GM18499 (cell line): Measurements from ENCODE around the gene KRT26.
"Not testable (repeated sequence)": the region's sequence is repeated elsewhere in the genome, so short reads cannot be mapped to it uniquely, and the experiment has no call there.

Experiments
- ATAC-seq: cut with Tn5 transposase; IDR thresholded peaks from one replicate; pipeline ENCODE4 v1.9.1; 2021; ENCODE audit warnings: moderate number of reproducible peaks; ENCODE audit not compliant: insufficient read depth, unreplicated experiment

The KRT26 gene, protein sequence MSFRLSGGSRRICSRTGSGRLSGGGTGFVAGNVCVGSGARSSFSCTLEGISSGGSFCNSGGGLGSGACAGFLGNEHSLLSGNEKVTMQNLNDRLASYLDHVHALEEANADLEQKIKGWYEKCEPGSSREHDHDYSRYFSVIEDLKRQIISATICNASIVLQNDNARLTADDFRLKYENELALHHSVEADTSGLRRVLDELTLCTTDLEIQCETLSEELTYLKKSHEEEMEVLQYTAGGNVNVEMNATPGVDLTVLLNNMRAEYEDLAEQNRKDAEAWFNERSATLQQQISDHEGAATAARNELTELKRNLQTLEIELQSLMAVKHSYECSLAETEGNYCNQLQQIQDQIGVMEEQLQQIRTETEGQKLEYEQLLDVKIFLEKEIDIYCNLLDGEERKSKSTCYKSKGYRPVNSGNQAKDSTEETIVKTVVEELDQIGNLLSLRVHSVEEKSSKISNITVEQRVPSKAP

DNA sequence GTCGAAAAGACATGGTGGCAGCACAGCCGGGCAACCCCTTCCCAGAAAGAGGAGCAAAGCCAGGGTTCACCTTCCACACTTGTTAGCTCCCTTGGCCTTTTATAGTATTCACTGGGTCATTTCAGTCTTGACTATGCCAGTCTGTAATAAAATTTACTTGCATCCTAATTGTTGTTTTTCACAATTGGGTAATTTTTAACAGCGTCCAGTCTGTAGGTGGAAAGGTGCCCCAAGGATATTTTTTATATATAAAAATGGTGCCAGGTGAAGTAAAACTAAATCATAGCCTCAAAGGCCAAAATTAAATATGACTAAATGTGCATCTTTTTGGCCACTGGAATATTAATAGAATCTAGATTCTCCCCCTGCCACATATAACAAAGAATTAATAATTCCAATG lies at the start of gene KRT26:
Gene KRT26 (minus strand): TSS at position 101 of the 400 bp plus-strand sequence. CDS start 88 bp downstream, at position 13.
- ATAC-seq = no peak

DNA sequence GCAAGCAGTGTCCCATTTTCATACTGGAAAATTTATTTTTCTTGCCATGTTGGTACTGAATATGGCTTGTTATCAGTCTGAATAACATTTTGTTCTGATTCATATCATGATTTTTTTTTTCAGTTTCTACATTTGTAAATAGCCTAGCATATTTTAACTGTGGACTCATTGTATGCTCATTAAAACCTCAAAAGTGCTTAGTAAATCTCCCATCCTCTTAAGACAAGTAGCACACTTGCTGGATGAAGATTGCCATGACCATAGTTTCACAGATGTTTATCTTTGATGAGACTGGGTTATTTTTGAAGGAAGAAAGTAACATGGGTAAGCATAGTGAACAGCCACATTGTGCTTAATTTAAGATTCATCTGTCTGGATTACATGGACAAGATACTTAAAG lies 49.5 kb upstream of the KRT26 start:
- ATAC-seq = no peak

DNA sequence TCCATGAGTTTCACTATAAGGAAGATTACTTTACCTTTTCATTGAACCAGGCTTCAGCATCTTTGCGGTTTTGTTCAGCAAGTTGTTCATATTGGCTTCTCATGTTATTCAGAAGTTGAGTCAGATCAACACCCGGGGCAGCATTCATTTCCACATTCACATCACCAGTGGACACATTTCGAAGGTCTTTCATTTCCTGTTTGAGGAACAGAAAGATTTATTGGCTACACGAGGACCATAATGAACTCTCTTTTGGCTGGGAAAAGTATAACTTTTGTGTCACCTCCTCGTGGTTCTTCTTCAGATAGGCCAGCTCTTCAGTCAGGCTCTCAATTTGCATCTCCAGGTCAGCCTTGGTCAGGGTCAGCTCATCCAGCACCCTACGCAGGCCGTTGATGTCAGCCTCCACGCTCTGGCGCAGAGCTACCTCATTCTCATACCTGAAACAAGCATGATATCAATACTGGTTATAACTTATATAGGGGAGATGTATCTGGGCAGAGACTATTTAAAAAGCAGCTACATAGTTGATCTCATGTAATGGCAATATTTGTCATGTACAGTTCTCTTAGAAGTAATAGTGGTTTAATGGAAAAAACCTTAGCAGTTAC lies 48.3 kb upstream of the KRT26 start:
- ATAC-seq = no peak

DNA sequence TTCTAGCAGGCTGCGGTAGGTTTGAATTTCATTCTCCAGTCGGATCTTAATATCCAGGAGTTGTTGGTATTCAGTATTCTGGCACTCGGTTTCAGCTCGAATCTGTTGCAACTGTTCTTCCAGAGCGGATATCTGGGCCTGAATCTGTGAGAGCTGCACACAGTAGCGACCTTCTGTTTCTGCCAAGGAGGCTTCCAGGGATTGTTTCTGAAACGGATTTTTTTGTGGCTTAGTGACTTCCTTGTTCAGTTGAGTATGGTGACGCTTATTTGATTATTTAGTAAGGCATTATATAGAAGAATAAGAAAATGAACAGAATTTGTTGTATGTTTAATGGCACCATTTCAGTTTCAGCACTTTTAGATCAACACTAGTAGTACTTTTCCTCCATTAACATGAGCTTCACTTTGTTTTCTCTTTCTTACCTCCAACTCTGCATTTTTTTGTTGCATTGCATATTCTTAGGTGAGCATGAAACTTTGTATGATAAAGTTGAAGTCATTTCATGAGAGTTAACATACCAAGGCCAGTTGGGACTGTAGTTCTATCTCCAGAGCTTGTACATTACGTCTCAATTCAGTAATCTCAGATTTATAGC lies 47.6 kb upstream of the KRT26 start:
- ATAC-seq = no peak

DNA sequence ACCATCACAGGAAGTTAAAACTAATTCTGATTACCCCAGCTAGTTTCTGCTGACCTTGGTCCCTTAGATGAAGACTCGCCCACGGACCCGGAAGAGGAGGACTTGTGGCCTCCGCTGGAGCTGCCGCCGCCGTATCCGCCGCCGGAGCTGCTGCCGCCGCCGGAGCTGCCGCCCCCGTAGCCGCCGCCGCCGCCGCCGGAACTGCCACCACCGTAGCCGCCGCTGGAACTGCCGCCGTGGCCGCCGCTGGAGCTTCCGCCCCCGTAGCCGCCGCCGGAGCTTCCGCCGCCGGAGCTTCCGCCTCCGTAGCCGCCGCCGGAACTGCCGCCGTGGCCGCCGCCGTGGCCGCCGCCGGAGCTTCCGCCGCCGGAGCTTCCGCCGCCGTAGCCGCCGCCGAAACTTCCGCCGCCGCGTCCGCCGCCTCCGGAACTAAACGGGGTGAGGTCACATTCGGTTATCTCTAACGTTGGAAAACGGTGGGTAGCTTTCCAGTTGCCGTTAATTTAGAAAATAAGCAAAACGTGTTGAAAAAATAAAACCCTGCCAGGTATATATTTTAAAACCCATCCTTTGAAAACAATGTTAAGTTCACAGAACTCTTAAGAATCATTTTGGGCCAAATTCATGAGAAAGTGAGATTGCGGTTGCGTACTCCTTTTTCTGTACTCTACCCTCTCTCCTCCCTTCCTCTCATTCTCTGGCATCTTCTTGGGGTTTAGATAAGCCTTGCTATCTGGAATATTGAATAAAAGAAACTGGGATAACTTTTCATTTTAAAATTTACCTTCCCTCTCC lies 46.9 kb upstream of the KRT26 start:
- ATAC-seq = no peak

DNA sequence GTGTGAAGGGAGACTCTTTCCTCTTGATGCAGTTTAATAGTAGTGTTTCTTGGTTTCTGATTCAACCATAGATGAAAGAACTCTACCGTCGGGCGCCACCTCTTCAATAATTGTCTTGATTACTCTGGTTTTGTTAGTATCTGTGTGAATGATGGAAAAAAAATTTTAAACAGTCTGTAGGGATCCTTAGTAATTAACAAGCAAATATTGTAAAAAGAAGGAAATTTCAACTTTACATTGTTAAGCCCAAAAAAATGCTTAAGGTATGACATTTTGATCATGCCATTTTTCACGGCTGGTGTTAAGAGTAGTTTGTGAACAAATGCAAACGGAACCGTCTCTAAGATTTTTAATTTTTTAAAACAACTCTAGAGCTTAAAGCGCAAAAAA lies 46.3 kb upstream of the KRT26 start:
- no peak for ATAC-seq

DNA sequence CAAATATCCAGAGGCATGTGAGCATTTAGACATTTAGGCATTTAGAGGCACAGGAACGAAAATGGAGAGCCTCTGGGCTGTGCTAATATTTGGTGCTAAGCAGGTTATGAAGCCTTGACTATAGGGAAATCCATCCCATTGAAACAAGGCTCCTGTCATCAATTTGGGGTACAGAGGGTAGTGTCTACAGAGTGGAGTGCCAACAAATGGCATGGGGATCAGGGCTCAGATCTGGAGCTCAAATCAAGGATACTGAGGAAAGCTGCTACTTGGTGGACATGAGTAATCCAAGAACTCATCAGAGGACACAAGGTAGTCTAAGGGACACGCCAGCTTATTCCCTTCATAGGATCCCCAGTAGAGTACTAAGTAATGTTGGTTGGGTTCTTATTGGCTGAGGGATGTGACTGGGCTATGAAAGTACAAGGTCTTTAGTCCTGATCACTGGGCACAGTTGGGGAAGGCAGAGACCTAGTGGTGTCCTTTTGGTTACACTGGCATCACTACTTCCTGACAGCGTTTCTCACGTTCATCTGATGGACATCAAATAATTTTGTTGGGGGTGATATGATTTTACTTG lies 45.2 kb upstream of the KRT26 start:
- no peak for ATAC-seq

DNA sequence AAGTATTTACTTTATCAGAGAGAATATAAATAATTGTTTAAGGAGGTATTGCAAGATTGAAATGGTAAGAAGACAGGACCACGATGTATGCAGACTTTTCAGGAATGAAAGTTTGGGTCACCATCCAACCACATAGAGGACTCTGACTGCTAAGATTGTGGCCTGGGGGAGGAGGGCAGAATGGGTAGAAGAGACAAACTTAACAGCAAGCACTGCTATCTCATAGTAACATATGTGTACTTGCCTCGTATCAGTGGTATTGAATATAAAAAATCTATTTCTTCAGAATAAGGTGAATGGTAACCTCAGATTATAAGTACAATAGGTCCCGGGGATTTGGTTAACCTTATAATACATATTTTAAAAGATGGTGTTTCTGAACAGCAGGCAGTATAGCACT lies 44.6 kb upstream of the KRT26 start:
- ATAC-seq = no peak

DNA sequence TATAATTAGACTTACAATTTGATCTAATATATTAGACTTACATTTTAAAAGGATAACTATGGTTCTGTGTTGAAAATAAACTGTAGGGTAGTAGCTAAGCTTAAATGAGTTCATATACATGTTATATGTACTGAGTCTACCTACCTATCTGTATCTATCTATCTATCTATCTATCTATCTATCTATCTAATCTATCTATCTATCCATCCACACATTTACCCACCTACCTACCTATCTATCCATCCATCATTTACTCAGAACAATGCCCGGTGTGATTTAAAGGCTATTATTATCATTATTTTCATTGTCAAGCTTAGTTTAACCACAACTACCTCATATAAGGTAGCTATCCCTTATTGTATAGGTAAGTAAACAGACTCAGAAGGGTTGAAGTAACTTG lies 43.4 kb upstream of the KRT26 start:
- no peak for ATAC-seq

DNA sequence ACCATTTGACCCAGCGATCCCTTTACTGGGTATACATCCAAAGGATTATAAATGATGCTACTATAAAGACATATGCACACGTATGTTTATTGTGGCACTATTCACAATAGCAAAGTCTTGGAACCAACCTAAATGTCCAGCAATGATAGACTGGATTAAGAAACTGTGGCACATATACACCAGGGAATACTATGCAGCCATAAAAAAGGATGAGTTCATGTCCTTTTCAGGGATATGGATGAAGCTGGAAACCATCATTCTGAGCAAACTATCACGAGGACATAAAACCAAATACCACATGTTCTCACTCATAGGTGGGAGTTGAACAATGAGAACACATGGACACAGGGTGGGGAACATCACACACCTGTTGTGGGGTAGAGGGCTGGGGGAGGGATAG lies 42.7 kb upstream of the KRT26 start:
- ATAC-seq = not testable (repeated sequence)

DNA sequence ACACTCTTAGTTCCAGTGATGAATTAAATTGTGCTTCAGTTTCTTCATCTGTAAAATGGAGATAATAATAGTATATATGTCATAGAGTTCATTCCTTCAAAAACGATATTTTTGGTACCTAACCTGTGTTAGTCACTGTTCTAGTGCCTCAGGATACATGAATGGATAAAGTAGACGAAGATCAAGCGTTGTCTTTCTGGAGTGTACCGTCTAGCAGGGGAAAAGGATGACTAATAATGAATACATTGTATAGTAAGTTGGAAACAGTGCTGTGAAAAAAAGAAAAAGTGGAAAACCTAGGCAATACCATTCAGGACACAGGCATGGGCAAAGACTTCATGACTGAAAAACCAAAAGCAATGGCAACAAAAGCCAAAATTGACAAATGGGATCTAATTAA lies 41.8 kb upstream of the KRT26 start:
- ATAC-seq = no peak

DNA sequence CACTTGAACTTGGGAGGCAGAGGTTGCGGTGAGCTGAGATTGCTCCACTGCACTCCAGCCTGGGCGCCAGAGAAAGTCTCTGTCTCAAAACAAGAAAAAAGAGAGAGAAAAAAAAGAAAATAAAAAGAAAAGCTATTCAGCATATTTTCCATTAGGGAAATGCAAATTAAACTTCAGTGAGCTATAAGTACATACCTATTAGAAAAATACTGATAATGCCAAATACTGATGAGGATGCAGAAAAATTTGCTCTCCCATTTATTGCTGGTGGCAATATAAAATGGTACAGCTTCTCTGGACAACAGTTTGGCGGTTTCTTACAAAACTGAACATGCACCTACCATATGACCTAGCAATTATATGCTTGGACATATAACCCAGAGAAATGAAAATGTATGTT lies 40.6 kb upstream of the KRT26 start:
- ATAC-seq = no peak

DNA sequence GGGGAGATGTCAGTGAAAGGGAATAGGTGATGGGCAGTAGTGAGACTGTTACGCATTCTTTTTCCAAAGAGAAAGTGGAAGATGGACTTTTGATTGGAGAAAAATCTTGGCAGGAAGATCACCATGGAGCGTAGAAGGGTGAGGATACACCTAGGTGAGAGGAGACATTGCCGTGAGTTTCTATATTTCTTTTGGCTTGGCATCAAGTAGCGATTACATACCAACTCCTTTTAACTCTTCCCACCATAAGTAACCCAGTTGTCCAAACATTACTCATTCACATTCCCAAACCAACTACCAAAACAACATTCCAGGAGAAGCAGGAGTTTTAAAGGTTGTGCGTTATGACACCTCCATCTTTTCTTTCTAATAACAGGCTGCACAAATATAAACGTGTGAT lies 38.5 kb upstream of the KRT26 start:
- ATAC-seq = no peak

DNA sequence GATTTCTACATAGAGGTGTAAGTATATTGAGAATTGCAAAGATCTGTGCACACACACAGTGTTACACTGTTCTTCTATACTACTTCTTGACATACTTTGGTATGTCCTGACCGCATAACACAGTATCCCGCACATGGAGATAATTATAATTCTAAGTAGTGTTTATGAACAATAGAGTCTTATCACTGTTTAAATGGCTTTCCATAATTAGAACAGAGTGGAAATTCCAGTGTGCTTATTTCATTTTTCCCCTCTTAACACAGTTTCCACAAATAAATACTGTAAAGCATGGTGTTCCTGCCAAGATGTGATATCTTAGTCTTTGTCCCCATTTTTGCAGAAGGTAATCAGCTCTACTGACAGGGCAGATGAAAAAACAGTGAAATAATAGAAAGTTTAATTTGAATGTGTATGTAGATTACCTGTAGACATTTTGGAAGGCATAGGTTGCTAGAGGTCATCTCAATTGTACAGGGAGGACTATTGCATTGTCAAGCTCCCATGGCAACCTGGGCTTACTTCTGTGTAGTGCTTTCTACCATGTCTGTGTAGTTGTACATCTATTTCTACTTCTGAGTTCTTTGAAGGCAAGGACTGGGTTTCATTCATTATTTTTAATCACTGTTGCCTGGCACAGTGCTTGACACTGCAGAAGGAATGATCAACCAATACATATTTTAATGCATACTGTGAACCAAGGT lies 37.9 kb upstream of the KRT26 start:
- no peak for ATAC-seq

DNA sequence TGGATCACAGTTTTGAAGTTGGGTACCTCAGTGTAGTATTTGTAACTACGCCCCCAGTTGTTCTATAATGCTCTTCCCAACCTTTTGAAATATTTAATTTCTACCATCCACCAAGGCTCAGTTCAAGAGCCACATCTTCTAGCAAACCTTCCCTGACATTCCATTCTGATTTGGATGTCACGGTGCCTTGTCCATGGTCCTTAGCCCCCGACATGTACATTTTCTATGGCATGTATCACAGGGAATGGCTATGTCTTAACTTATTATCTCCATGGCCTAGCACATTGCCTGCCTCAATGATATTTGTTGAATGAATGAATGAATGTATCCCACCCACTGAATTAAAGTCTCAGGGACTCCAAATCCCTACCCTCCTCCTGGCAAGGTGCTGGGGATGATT lies 34.1 kb upstream of the KRT26 start:
- ATAC-seq = no peak

DNA sequence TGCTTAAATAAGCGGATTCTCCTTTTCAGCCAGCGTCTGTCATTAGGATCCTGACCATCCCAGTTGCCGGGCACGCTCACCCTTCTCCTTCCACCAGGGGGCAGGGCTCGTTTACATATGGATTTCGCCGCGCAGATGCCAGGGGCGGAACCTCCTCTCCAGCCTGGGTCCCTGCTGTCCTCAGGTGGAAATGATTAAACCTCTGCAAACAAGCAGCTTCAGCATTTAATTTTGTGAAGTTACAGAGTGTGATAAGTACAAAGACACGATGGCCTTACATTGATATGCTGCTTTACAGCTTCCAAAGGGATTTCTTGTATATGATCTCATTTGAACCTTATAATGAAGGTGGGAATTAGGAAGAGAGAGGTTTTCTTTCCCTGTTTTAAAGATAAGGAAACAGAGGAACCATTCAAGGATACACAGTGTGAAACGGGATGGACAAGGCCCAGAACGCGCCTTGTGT lies 31.6 kb upstream of the KRT26 start:
- ATAC-seq = no peak

DNA sequence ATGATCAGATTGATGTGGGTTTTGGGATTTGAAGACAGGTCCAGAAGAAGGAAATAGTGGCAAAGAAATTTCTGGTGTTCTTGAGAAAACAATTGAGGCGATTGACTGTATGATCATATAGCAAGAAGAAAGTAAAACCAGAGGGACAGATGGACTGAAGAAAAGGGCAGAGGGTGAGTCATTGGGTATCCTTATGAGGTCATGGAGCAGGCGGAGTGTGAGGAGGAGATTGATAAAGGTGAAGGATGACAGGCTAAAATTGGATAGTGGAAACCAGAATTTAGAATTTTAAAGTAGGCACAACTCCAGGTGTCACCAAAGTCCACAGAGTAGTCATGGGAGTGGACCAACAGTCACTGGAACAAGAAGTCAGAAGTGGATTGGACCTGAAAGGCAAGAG lies 29.2 kb upstream of the KRT26 start:
- ATAC-seq = no peak

DNA sequence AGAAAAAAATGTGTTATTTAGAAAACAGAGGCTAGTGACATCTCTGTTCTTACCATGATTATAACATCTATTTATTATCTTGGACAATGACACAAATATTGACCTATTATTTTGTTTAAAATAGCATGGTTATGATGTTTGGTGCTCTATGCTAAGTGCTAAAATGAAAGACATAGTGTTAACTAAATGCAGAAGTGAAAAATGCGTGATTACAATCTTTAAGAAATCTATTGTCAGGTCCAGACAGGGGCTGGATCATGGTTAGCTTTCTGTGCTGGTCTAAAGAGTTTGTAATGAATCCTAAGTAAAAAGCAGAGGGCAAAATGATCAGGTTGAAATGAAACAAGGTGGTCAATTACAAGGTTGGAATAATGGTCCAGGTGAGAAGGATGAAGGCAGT lies 28.4 kb upstream of the KRT26 start:
- no peak for ATAC-seq

DNA sequence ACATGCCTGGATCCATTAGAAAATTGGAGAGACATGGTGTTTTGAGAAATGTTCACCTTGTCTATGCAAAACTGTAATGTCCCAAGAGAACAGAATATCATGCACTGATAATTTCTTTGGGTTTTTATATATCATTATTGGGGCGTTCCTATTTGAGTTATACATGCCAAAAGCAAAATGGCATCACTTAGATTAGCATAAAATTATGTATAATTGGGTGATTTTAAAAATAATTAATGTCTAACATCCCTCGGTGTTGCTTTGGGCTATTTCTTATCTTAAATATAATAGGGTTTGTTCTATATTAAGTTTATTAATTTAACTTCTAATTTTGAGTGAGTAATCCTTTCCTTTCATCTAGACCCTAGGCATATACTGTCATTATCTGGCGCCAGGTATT lies 27.9 kb upstream of the KRT26 start, which contains the start of gene KRT28:
Gene KRT28 (minus strand): TSS at position 101 of the 400 bp plus-strand sequence. CDS start 66 bp downstream, at position 35.
- ATAC-seq = no peak

DNA sequence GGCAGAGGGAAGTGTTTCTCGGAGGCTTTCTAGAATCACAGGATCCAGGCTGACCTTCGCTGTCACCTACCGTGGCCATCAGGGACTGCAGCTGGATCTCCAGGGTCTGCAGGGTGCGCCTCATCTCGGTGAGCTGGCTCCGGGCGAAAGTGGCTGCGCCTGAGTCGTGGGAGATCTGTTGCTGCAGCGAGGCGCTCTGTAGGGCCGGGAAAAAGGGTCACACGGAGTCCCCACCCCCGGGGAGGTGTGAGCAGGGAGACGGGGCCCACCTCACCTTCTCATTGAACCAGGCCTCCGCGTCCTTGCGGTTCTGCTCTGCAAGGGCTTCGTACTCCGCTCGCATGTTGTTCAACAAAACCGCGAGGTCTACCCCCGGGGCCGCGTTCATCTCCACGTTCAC lies 24.8 kb upstream of the KRT26 start:
- no peak for ATAC-seq
